Left lung (tissue), 10 donors: ENCODE measurements around the gene PSG4. TPM values are rescaled to one million over a fixed set of nuclear protein-coding genes. Genes with fewer than 3 reads are reported as not detected.
"Not testable (repeated sequence)": the region's sequence is repeated elsewhere in the genome, so short reads cannot be mapped to it uniquely, and the experiment has no call there.

Experiments used
- ATAC-seq: fragments of 200-7000 bp; cut with Tn5 transposase; one replicate; pipeline ENCODE4 v1.9.1; 2020; ENCODE audit warnings: moderate library complexity
- DNase-seq, 4 donors: peaks; one replicate each; pipeline ENCODE4 v3.0.0-alpha.2; 2013 to 2020
- H3K27ac ChIP-seq, 2 donors: fragments of 200-600 bp; sonication (generic) in 1 of 2; one replicate each; pipeline versions ENCODE4 v1.5.0 to v1.8.0; 2020 to 2021
- H3K27me3 ChIP-seq, 2 donors: fragments of 200-600 bp; sonication (generic) in 1 of 2; one replicate each; pipeline versions ENCODE4 v1.5.0 to v1.8.0; 2020 to 2021
- H3K36me3 ChIP-seq, 2 donors: fragments of 200-600 bp; sonication (generic) in 1 of 2; one replicate each; pipeline versions ENCODE4 v1.5.0 to v1.8.0; 2020 to 2021
- H3K4me1 ChIP-seq, 2 donors: fragments of 200-600 bp; one replicate each; pipeline ENCODE4 v1.8.0; 2021
- H3K4me3 ChIP-seq, 2 donors: fragments of 200-600 bp; sonication (generic) in 1 of 2; one replicate each; pipeline versions ENCODE4 v1.5.0 to v1.8.0; 2020 to 2021; ENCODE audit warnings: mild to moderate bottlenecking in 1 of 2
- H3K9me3 ChIP-seq, 2 donors: fragments of 200-600 bp; sonication (generic) in 1 of 2; one replicate each; pipeline versions ENCODE4 v1.5.0 to v1.8.0; 2020 to 2021
- intact Hi-C, 2 donors: fragments of 100-400 bp; cut with DNase I; formaldehyde crosslinking; loops; one replicate each; pipeline versions ENCODE4 v1.11.2 to v1.14.2; 2022
- polyA plus RNA-seq, 6 donors: library from polyadenylated mRNA; unstranded; fragments of 120-200 nt; gene quantifications; one replicate each; pipeline ENCODE4 v1.2.1, GENCODE V29; 2013; ENCODE audit not compliant: insufficient read length in 6 of 6
- total RNA-seq, 2 donors: library from RNA; stranded (reverse); fragmentation: NEBNext Ultra II Directional; extraction: Animal tissue kit (Norgen Biotek cat#: 25700); gene quantifications; one replicate each; pipeline ENCODE4 v1.2.1, GENCODE V29; 2021
- TF ChIP-seq, protein P1 (sequence below), 2 donors: fragments of 200-600 bp; sonication (generic) in 1 of 2; IDR thresholded peaks; one replicate each; pipeline versions ENCODE4 v1.5.0 to v1.8.0; 2021; ENCODE audit warnings: antibody characterized with exemption in 2 of 2
- donor health status: DM: no; HTN: yes; CAD: no.
- donor health status: DM: no; HTN: no; CAD: no.

The PSG4 gene
- total and polyA plus RNA-seq, 8 donors, result 0.67 TPM; not detected in 7

DNA sequence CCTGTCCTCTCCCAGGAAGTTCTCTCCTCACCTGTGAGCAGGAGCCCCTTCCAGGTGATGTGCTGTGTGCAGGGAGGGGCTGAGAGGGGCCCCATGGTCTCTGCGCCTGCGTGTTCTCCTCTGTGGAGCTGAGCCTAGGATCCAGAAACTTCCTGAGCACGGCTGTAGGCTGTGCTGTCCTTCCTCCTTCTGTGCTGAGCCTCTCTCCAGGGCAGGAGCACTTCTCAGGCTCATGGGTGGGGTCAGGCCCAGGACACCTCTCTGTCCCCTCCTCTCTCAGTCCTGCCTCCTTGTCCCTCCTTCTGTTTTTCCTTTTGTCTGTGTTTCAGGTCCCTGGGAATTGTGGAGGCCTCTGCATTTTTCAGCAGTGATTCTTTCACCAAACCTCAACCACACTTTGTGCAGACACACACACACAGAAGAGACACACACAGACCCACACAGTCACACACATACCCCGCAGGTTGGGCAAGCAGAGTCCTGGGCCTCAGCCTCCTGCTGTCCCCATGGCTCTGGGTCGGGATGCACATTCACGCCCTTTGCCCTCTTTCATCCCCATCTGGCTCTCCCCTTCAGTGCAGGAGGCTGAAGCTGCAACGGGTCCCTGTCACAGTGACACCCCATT is 19.0 kb downstream of the PSG4 start, which contains the start of gene PSG5:
PSG5 (minus strand) TSS at position 226 of the 625 bp plus-strand sequence; CDS start at position 95, 131 bp downstream.
- H3K9me3 ChIP-seq, DNase-seq, H3K27ac ChIP-seq, intact Hi-C loops, H3K4me3 ChIP-seq, H3K4me1 ChIP-seq, H3K27me3 ChIP-seq, H3K36me3 ChIP-seq, ATAC-seq: not testable (repeated sequence)

DNA sequence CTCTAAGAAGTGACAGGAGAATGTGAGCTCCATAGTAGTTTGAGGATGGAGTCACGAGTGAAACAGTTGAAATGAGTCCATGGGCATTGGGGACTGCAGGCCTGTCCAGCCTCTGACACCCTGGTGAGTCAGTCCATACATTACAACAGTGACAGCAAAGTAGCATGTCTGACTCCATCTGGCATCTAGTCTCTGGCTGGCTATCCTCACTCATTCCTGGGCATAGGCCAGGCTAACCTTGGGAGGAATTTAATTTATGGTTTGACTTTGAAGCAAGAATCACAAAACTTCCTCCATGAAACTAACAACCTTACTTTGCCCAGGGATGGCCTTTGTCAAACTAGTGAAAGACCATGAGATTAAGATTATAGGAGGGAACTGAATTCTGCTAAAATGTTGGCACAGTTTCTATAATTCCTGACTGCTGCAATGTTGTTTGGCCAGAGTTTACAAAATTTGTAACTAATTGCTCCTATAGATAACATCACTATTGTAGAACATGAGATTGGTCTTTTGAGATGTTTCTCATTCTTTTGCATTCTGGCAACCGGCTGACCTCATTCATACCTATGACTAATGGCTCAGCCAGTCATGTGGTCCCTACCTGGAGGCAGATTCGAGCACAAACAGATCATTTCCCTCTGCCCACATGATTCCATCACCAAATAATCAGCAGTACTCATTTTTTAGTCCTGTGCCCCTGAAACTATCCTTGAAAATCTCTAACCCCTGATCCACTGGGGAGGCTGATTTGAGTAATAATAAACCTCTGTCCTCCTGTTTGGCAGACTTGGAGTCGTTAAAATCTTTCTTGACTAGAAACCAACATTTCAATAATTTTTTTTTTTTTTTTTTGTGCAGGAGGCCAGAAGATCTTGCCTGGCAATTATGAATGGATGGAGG is 23.3 kb downstream of the PSG4 start:
- H3K4me3 ChIP-seq, H3K27me3 ChIP-seq, H3K36me3 ChIP-seq, DNase-seq, H3K4me1 ChIP-seq, H3K9me3 ChIP-seq, intact Hi-C loops, H3K27ac ChIP-seq, ATAC-seq: not testable (repeated sequence)

DNA sequence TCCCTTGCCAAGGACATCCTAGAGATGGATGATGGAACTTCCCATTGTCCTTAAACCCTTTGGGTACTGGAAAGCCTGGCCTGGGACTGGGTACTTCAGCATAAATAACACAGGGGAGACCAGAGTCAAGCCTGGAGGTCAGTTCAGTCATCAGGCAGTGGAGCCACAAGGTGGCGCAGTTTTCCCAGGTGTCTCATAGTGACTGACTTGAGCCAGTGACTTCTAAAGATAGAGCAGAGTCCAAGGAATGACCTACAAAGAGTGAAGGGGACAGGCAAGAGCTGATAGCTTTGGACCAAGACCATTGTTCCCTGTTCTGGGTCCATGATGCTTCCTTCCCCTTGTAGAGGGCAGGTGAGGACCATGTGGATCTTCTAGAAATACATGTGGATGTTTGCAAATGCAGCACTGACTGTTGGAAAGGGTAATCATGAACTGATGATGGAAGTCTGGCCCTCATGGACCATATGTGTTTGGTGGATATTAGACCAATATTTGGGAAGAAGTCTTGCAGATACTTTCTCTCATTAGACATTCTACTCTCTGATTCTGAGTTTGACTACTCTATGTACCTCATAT is 25.8 kb downstream of the PSG4 start:
- H3K27me3 ChIP-seq, H3K27ac ChIP-seq, H3K36me3 ChIP-seq, DNase-seq, ATAC-seq, H3K9me3 ChIP-seq, H3K4me1 ChIP-seq, H3K4me3 ChIP-seq, intact Hi-C loops: not testable (repeated sequence)

DNA sequence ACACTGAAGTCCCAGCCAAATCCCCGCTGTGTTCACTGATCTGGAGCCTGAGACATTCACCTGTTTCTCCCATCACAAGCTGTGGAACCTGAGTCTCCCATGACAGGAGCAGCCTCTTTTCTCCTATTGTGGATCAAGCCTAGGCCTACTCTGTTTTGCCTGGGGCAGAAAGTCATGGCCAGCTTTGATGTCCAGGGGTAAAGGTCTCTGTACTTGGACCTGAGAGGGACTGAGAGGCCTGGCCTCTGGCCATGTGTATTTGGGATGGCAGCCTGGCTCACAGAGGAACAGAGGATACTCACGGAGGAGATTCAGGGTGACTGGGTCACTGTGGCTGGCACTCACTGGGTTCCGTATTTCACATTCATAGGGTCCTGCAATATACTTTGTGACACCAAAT is 26.9 kb downstream of the PSG4 start:
- intact Hi-C loops, DNase-seq, H3K4me1 ChIP-seq, H3K9me3 ChIP-seq, H3K27me3 ChIP-seq, H3K27ac ChIP-seq, H3K36me3 ChIP-seq, ATAC-seq, H3K4me3 ChIP-seq: not testable (repeated sequence)

DNA sequence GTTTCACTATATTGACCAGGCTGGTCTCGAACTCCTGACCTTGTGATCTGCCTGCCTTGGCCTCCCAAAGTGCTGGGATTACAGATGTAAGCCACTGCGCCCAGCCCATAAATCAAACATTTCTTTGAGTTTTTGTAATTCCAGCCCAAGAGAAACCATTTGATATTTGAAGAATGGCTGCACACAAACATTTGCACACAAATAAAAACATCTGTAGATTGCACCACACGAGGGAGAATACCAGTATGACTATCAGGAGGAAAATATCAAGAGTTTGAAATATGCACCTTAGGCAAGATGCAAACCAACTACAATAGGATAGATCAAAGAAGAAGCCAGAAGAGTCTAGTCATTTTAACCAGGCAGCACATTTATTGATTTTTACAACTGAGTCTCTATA is 39.5 kb downstream of the PSG4 start:
- H3K36me3 ChIP-seq, H3K27me3 ChIP-seq, H3K9me3 ChIP-seq, ATAC-seq, DNase-seq, H3K27ac ChIP-seq, H3K4me1 ChIP-seq, H3K4me3 ChIP-seq, intact Hi-C loops: not testable (repeated sequence)

DNA sequence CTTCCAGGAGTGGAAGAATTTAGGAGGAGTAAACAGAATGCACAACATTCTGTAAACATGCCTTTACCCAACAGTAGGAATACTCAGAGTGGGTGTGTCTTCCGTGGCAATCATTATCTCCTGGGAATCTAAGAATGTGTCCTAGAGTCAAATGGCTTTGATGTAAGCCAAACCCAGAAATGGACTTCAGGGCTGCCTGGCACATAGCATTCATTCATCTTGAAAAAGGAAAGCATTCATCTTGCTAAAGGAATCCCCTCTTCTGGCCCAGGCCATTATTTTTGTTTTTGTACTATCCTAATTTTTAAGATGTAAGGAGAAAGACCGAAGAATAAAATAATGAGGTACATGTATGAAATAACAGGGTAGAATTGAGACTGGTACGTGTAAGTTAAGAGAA is 42.3 kb downstream of the PSG4 start:
- H3K36me3 ChIP-seq, intact Hi-C loops, H3K4me1 ChIP-seq, DNase-seq, H3K4me3 ChIP-seq, ATAC-seq, H3K27ac ChIP-seq, H3K27me3 ChIP-seq, H3K9me3 ChIP-seq: not testable (repeated sequence)

DNA sequence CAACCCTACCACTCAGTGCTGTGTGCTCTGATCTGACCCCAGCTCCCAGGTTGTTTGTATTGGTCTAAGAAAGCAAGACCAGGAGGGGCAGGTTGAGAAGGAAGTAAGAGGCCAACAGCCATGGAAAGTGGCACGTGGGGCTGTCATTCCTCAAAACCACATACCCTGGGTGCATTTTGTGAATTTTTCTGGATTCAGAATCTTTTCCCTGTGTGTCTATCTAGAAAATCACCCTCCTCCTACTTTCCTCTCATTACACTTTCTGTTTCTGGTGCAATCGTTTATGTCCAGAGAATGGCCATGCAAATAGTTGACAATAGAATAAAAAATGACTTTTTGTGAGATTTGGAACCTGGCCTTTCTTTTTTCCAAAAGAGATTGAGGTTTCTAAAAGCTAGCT is 43.2 kb downstream of the PSG4 start:
- H3K4me3 ChIP-seq, H3K36me3 ChIP-seq, H3K9me3 ChIP-seq, H3K27me3 ChIP-seq, ATAC-seq, H3K4me1 ChIP-seq, H3K27ac ChIP-seq, intact Hi-C loops, DNase-seq: not testable (repeated sequence)

DNA sequence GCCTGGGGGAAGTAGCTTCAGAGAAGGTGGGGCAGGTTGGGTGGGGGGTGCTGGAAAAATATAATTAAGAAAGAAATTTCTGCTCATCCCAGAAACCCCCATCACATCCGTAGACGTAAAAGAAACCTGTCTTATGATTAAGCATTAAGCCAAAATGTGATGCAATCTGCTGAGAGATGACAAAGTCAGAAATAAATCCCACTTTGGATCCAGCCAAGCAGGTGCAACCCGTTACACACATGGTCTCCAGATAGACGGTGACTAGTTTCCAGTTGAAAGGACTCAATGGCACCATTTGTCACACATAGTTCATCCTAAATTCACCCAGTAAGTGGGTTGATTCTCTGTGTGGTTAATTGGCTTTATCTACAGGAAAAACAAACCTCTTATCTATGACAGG is 53.2 kb downstream of the PSG4 start:
- no peaks in the 10 kb centered on the region for H3K27me3 ChIP-seq

DNA sequence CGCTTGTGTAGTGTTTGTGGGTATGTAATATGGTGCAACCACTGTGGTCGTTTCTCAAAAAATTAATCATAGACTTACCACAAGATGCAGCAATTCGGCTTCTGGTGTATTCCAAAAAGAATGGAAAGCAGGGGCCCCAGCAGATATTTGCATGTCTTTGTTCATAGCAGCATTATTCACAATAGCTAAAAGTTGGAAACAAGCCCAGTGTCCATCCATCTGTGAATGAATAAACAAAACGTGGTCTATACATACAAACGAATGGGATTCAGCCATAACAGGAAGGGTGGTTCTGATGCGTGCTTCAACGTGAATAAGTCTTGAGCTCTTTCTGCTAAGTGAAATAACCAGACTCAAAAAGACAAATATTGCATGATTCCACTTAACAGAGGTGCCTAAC is 55.6 kb downstream of the PSG4 start:
- peak in 1 of 4 donors; percentile 6 for DNase-seq
- H3K27me3 ChIP-seq, H3K27ac ChIP-seq, intact Hi-C loops, H3K9me3 ChIP-seq, H3K36me3 ChIP-seq, H3K4me3 ChIP-seq, H3K4me1 ChIP-seq, ATAC-seq: not testable (repeated sequence)

More for the DNA sequence above, 53.2 kb downstream of the PSG4 start:
- no peak overlapping the region for H3K27ac ChIP-seq
- no peak for ATAC-seq
- H3K4me1 ChIP-seq, result no peaks in the 10 kb centered on the region
- TF ChIP-seq, protein P1, sequence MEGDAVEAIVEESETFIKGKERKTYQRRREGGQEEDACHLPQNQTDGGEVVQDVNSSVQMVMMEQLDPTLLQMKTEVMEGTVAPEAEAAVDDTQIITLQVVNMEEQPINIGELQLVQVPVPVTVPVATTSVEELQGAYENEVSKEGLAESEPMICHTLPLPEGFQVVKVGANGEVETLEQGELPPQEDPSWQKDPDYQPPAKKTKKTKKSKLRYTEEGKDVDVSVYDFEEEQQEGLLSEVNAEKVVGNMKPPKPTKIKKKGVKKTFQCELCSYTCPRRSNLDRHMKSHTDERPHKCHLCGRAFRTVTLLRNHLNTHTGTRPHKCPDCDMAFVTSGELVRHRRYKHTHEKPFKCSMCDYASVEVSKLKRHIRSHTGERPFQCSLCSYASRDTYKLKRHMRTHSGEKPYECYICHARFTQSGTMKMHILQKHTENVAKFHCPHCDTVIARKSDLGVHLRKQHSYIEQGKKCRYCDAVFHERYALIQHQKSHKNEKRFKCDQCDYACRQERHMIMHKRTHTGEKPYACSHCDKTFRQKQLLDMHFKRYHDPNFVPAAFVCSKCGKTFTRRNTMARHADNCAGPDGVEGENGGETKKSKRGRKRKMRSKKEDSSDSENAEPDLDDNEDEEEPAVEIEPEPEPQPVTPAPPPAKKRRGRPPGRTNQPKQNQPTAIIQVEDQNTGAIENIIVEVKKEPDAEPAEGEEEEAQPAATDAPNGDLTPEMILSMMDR (IDR thresholded peaks at IDR 0.05), result no peak
- peaks cover 0 to 6% of the 10 kb centered on the region in 2 donors for H3K9me3 ChIP-seq
- intact Hi-C loops, result no loop called here
- no peaks in the 10 kb centered on the region for H3K36me3 ChIP-seq
- no peak overlapping the region for H3K4me3 ChIP-seq
- no peak for DNase-seq
